Fibroblast of mammary gland (primary cell): Measurements from ENCODE around the gene FITM2.
"Not testable (repeated sequence)": the region's sequence is repeated elsewhere in the genome, so short reads cannot be mapped to it uniquely, and the experiment has no call there.

Source experiments
- DNase-seq: peaks from one replicate; pipeline ENCODE4 v3.0.0-alpha.2; 2010; ENCODE audit warnings: low read depth
- H3K4me3 ChIP-seq: 2 replicates; pipeline ENCODE4 v1.5.1; 2011; ENCODE audit warnings: low read depth, mild to moderate bottlenecking, low read length, moderate library complexity; ENCODE audit not compliant: control insufficient read depth
- TF ChIP-seq, protein P1 (sequence below): conservative IDR thresholded peaks from 2 replicates; pipeline ENCODE4 v1.5.1; 2011; ENCODE audit warnings: low read depth, low read length, inconsistent platforms; ENCODE audit not compliant: control insufficient read depth, insufficient read depth

The FITM2 gene

DNA sequence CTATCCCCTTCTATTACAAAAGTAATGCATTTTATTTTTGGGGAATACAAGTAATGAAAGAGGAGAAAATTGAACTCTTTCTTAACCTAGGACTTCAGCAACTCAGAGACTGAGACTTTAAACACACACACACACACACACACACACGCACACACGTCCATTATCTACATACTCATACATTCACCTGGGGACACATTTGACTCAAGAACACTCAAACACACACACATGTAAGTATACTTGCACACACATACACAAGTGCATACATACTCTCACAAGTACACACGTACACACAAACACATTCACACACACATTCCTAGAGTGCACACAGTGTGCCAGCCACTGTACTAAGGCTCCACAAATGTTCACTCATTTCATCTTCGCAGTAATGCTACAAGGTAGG lies 23.7 kb upstream of the FITM2 start:
- TF ChIP-seq, protein P1, sequence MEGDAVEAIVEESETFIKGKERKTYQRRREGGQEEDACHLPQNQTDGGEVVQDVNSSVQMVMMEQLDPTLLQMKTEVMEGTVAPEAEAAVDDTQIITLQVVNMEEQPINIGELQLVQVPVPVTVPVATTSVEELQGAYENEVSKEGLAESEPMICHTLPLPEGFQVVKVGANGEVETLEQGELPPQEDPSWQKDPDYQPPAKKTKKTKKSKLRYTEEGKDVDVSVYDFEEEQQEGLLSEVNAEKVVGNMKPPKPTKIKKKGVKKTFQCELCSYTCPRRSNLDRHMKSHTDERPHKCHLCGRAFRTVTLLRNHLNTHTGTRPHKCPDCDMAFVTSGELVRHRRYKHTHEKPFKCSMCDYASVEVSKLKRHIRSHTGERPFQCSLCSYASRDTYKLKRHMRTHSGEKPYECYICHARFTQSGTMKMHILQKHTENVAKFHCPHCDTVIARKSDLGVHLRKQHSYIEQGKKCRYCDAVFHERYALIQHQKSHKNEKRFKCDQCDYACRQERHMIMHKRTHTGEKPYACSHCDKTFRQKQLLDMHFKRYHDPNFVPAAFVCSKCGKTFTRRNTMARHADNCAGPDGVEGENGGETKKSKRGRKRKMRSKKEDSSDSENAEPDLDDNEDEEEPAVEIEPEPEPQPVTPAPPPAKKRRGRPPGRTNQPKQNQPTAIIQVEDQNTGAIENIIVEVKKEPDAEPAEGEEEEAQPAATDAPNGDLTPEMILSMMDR, result no peak
- no peak overlapping the region for H3K4me3 ChIP-seq
- no peak for DNase-seq

DNA sequence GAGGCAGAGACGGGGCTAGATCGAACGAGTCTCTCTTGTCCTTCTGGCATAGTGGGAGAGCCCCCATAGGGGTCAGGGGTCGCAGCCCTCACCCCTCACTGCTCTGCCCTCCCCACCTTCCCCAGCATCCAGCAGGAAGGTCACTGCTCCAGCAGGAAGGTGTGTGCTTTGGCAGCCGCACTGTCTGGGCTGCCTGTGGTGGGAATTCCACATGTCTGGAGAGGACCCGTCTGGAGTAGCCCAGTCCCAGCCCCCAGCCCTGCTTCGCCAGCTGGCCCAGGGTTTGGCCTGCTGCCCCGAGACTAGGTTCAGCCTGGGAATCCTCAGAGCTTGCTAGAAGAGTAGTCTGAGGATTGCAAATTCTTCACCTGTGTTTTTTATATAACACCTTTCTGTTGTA lies 23.3 kb upstream of the FITM2 start:
- TF ChIP-seq, protein P1, result no peak
- DNase-seq, result no peak

DNA sequence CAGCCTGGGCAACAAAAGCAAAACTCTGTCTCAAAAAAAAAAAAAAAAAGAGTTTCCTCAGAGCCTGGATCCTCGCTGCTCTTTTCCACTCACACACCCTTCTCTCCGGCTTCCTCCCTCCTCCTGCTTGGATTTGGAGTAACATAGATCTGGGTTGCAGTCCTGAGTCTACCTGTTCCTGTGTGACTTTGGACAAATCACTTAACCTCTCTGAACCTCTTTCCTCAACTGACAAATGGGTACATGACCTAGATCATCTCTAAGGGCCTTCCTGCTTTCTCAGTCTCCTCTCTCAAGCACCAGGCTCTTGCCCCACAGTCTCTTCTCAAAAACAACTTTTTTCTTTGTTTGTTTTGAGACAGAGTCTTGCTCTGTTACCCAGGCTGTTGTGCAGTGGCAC lies 20.2 kb upstream of the FITM2 start:
- H3K4me3 ChIP-seq, result no peak overlapping the region
- TF ChIP-seq, protein P1, result no peak
- no peak for DNase-seq

More for the DNA sequence above, 23.3 kb upstream of the FITM2 start:
- no peak overlapping the region for H3K4me3 ChIP-seq

DNA sequence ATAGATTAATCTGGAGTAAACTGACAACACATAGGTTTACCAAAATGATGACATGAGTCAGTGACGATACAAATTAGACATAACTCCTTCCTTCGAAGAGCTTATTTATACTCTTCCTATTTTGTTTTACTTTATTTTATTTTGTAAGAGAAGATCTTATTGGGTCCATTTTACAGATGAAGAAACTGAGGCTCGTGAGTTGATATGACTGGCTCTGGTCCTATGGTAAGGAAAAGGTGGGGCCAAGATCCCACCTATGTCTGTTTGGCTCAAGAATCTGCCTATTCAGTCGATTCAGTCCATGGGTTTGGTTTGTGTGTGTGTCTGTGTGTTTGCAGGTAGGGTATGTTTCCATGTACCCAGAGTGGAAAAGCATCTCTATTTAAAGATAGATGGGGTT lies 17.4 kb upstream of the FITM2 start:
- no peak overlapping the region for H3K4me3 ChIP-seq
- TF ChIP-seq, protein P1, result no peak
- no peak for DNase-seq

DNA sequence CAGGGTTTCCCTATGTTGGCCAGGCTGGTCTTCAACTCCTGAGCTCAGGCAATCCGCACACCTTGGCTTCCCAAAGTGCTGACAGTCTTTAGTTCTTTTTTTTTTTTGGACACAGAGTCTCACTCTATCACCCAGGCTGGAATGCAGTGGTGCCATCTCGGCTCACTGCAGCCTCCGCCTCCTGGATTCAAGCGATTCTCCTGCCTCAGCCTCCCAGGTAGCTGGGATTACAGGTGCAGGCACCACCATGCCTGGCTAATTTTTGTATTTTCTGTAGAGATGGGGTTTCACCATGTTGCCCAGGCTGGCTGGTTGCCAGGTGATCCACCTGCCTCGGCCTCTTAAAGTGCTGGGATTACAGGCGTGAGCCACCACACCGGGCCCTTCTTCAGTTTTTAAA lies 16.7 kb upstream of the FITM2 start:
- DNase-seq, result not testable (repeated sequence)

DNA sequence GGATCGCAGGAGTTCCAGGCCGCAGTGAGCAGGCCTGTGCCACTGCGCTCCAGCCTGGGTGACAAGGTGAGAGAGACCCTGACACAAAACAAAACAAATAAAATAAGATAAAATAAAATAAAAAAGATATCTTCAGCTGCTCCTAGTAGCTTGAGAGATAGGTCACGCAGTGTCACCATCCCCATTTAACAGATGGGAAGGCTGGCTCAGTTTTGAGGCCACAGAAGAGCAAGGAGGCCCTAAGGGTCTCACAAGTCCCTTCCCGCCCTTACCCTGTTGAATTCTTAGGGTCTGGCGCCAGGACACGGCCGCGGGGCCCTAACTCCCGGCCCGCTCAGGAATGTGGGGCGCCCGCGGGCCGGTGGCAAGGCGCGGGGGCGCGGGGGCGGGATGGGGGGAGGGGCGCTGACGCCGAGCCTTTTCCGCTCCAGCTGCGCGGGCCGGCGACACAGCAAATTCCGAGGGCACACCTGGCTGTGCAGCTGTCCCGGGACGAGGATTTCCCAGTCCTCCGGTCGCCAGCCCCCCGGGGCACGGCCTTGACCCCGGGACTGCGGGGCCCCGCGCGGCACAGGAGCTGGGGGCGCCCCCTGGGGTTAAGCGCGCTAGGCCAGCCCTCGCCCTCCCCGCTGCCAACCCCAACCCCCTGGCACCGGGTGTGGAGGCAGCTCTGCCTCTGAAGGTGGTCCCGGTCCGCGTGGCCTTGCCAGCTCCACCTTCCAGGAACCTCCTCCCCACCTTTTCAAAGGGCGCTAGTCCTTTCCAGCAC lies 15.6 kb upstream of the FITM2 start:
- peak overlapping the region; percentile 2 for H3K4me3 ChIP-seq
- no peak for DNase-seq
- TF ChIP-seq, protein P1, result no peak

More for the DNA sequence above, 16.7 kb upstream of the FITM2 start:
- not testable (repeated sequence) for H3K4me3 ChIP-seq

DNA sequence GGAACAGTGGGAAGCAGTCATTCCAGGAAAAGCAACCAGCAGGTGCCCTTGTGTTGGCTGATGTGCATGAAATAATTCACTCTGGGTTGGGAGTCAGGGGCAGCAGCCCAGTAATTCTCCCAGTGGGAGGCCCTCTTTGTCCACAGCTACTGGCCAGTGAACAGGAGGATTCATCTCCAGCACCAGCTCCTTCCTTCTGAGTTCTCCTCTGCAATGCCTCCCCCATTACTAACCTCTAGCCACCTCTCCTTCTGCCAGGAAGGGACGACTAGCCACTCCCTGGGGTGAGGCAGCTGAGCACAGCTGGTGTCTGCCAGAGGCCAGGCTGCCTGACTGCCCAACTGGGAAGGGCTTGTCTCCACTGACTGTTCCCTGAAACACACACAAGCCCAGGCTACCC lies 13.3 kb upstream of the FITM2 start:
- TF ChIP-seq, protein P1, result no peak
- no peak for DNase-seq
- no peak overlapping the region for H3K4me3 ChIP-seq
